GM12878 (cell line): ENCODE data around the gene CREB3L4. TPM values are rescaled to one million over a fixed set of nuclear protein-coding genes. Genes with fewer than 3 reads are reported as not detected.

Source experiments
- EED ChIP-seq: sonication (generic); IDR thresholded peaks from 2 replicates; pipeline ENCODE4 v1.6.1; 2016; ENCODE audit warnings: antibody characterized with exemption, low read depth
- GATAD2B ChIP-seq: fragments of 450-650 bp; conservative IDR thresholded peaks from 2 replicates; pipeline ENCODE4 v1.6.1; 2017; ENCODE audit warnings: low read depth, mild to moderate bottlenecking, moderate library complexity
- HDGF ChIP-seq: fragments of 450-650 bp; IDR thresholded peaks from 2 replicates; pipeline ENCODE4 v1.6.1; 2016; ENCODE audit warnings: antibody characterized with exemption
- IKZF2 ChIP-seq, 2 experiments: fragments of 450-650 bp; IDR thresholded peaks; 2 replicates each; pipeline ENCODE4 v1.6.1; 2017; ENCODE audit warnings: mild to moderate bottlenecking in 2 of 2, moderate library complexity in 2 of 2
- JUNB ChIP-seq: IDR thresholded peaks from 2 replicates; pipeline ENCODE4 v1.6.1; 2016; ENCODE audit warnings: antibody characterized with exemption, mild to moderate bottlenecking
- POLR2AphosphoS5 ChIP-seq: IDR thresholded peaks from 2 replicates; pipeline ENCODE4 v1.6.1; 2011; ENCODE audit warnings: mild to moderate bottlenecking, low read length, inconsistent platforms
- POU2F2 ChIP-seq: IDR thresholded peaks from 3 replicates; pipeline ENCODE4 v1.6.1; 2011; ENCODE audit warnings: low read depth, mild to moderate bottlenecking, low read length, borderline replicate concordance
- RELB ChIP-seq: fragments of 450-650 bp; IDR thresholded peaks from 2 replicates; pipeline ENCODE4 v1.6.1; 2017; ENCODE audit warnings: low read depth, mild to moderate bottlenecking, moderate library complexity
- ZBED1 ChIP-seq: IDR thresholded peaks from 2 replicates; pipeline ENCODE4 v1.6.1; 2016; ENCODE audit warnings: borderline replicate concordance
- ZNF217 ChIP-seq: fragments of 450-650 bp; IDR thresholded peaks from 2 replicates; pipeline ENCODE4 v1.6.1; 2017; ENCODE audit warnings: antibody characterized with exemption, mild to moderate bottlenecking
- polyA plus RNA-seq, 11 experiments: library from polyadenylated mRNA; depleted of rRNA in 4 of 11; unstranded in 6 of 11; stranded (reverse) in 5 of 11; fragments of >200 nt; fragmentation: Nextera tagmentation in 4 of 11; fragmentation: Illumina TruSeq in 1 of 11; extraction: Ambion mirVana in 4 of 11; extraction: Trizol in 1 of 11; gene quantifications; 1 replicate in 1 of 11; 2 replicates in 10 of 11; pipeline versions ENCODE4 v1.2.1 to v1.2.3, GENCODE V29; 2011 to 2016; ENCODE audit warnings: inconsistent platforms in 2 of 11, missing spikeins in 2 of 11, low read depth in 1 of 11
- total RNA-seq, 4 experiments: library from RNA; depleted of rRNA in 3 of 4; stranded (reverse); fragments of >200 nt in 3 of 4; fragmentation: Illumina TruSeq in 1 of 4; extraction: Trizol in 1 of 4; gene quantifications; 2 replicates each; pipeline versions ENCODE4 v1.2.1 to v1.2.3, GENCODE V29; 2013 to 2021
- TF ChIP-seq, protein P1 (sequence below): IDR thresholded peaks from 2 replicates; pipeline ENCODE4 v1.6.1; 2012; ENCODE audit warnings: mild to moderate bottlenecking, low read depth, low read length

Gene CREB3L4
- total and polyA plus RNA-seq, 10 of the 15 experiments (the other 5 are each of a cell fraction or from before 2014, with no cell fraction given) = 9.7 to 14.0 (median 12.1) TPM

DNA sequence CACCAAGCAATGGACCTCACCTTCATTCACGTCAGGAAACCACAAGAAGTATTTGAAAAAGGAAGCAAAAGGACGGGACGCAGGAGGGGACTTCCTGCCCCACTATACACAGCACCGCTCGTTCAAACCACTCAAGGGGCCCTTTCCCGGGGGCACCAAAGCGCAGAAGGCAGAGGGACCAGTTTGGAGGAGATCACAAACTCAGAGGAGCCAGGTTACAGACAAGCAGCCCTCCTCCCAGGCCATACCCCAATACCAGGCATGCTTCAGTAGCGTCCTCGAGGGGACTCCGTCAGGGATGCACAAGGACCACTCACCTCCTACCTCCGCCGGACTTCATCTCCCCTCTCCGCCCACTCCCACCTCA lies 10.0 kb upstream of the CREB3L4 start (continued):
- TF ChIP-seq, protein P1, sequence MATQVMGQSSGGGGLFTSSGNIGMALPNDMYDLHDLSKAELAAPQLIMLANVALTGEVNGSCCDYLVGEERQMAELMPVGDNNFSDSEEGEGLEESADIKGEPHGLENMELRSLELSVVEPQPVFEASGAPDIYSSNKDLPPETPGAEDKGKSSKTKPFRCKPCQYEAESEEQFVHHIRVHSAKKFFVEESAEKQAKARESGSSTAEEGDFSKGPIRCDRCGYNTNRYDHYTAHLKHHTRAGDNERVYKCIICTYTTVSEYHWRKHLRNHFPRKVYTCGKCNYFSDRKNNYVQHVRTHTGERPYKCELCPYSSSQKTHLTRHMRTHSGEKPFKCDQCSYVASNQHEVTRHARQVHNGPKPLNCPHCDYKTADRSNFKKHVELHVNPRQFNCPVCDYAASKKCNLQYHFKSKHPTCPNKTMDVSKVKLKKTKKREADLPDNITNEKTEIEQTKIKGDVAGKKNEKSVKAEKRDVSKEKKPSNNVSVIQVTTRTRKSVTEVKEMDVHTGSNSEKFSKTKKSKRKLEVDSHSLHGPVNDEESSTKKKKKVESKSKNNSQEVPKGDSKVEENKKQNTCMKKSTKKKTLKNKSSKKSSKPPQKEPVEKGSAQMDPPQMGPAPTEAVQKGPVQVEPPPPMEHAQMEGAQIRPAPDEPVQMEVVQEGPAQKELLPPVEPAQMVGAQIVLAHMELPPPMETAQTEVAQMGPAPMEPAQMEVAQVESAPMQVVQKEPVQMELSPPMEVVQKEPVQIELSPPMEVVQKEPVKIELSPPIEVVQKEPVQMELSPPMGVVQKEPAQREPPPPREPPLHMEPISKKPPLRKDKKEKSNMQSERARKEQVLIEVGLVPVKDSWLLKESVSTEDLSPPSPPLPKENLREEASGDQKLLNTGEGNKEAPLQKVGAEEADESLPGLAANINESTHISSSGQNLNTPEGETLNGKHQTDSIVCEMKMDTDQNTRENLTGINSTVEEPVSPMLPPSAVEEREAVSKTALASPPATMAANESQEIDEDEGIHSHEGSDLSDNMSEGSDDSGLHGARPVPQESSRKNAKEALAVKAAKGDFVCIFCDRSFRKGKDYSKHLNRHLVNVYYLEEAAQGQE = no peak
- 0 out of 3 replicates have a peak, but pooled peaks have one; percentile 8 for TF ChIP-seq POU2F2
- peak; percentile 54 for TF ChIP-seq EED
- peak; percentile 18; the same call in 1 of the 2 replicates for TF ChIP-seq GATAD2B
- peak; percentile 45 for TF ChIP-seq RELB
- TF ChIP-seq ZNF217 = no peak
- peak in 1 of 2 experiments; percentile 32; a peak in 2 of 4 replicates for TF ChIP-seq IKZF2 (IDR thresholded peaks at IDR 0.05)
- no peak for TF ChIP-seq HDGF
- TF ChIP-seq POLR2AphosphoS5 = peak; percentile 91
- TF ChIP-seq ZBED1 = no peak
- no peak for TF ChIP-seq JUNB
